ENCODE results near the gene NOC4L.

DNA sequence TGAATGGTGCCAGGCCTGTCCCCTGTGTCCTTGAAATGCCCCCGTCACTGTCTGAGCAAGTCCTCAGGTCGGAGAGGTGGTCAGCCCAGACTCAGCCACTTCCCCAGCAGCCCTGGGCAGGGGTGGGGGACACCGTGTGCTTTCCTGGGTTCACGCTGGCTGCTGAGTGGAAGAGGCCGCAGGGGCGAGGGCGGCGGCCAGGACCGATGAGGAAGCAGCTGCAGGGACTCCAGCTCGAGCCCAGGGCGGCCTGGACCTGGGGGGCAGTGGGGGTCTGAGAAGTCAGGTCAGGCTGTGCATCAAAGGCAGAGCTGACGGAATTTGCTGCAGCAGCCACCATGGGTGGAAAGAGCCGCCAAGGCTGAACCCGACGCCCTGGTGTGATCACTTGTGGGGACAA lies 28.4 kb downstream of the NOC4L start:
- TF ChIP-seq, protein P1, sequence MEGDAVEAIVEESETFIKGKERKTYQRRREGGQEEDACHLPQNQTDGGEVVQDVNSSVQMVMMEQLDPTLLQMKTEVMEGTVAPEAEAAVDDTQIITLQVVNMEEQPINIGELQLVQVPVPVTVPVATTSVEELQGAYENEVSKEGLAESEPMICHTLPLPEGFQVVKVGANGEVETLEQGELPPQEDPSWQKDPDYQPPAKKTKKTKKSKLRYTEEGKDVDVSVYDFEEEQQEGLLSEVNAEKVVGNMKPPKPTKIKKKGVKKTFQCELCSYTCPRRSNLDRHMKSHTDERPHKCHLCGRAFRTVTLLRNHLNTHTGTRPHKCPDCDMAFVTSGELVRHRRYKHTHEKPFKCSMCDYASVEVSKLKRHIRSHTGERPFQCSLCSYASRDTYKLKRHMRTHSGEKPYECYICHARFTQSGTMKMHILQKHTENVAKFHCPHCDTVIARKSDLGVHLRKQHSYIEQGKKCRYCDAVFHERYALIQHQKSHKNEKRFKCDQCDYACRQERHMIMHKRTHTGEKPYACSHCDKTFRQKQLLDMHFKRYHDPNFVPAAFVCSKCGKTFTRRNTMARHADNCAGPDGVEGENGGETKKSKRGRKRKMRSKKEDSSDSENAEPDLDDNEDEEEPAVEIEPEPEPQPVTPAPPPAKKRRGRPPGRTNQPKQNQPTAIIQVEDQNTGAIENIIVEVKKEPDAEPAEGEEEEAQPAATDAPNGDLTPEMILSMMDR (IDR thresholded peaks at IDR 0.05; ENCODE audit: insufficient read depth, low read length, poor library complexity, severe bottlenecking): no peak
- no peak for TF ChIP-seq EZH2phosphoT487 (conservative IDR thresholded peaks at IDR 0.05; ENCODE audit: low read length)

All from SU-DHL-6 (cell line).